ENCODE data around the gene HLCS. TPM values are rescaled to one million over a fixed set of nuclear protein-coding genes. Genes with fewer than 3 reads are reported as not detected.
A peak's percentile ranks its signal among the peaks of the same experiment; 100 is the strongest.

Gene HLCS
- polyA plus RNA-seq, 1 of the 3 experiments (the other 2 are of a cell fraction), result 13.0 TPM

GRCh38 chr21:36703123-36703522 lies 263.3 kb downstream of the HLCS start:
- DNase-seq, result no peak
- TF ChIP-seq MXI1 (IDR thresholded peaks at IDR 0.05; ENCODE audit: low read depth, low read length), result no peak
- H3K9me3 ChIP-seq, result no peaks in the 10 kb centered on the region
- no peaks in the 10 kb centered on the region for H3K9me2 ChIP-seq
- H3K4me3 ChIP-seq (ENCODE audit: low read depth in 2 of 2, low read length in 1 of 2), result no peak overlapping the region
- CTCF ChIA-PET, result interaction anchor here (1.2 to 1.5 kb wide), 3 partner anchors 198 to 972 kb away, joined by 3 to 5 read pairs (median 4); no protein-coding TSS in a partner anchor
- H3K36me3 ChIP-seq (replicated peaks in 1 of 2; ENCODE audit: control insufficient read depth in 1 of 2, insufficient read depth in 2 of 2, low read length in 1 of 2), result no peaks in the 10 kb centered on the region
- H3K27me3 ChIP-seq (ENCODE audit: insufficient read depth), result peaks cover 98% of the 10 kb centered on the region
- H3K27ac ChIP-seq (ENCODE audit: low read depth in 2 of 2, low read length in 1 of 2), result no peak overlapping the region
- no peaks in the 10 kb centered on the region for H3K79me2 ChIP-seq (ENCODE audit: insufficient read depth)
- no peak overlapping the region for H3K4me2 ChIP-seq
- no peak overlapping the region for H3K9ac ChIP-seq
- POLR2A ChIA-PET, result no interaction called here
- peaks cover 14% of the 10 kb centered on the region; the same call in 1 of the 2 replicates for H4K20me1 ChIP-seq (ENCODE audit: insufficient read depth)
- no peaks in the 10 kb centered on the region for H3F3A ChIP-seq (replicated peaks; ENCODE audit: insufficient read depth)
- H3K4me1 ChIP-seq (ENCODE audit: control insufficient read depth in 1 of 2, insufficient read depth in 2 of 2, low read depth in 1 of 2, low read length in 1 of 2), result peaks cover 0 to 6% of the 10 kb centered on the region in 2 experiments; a peak in 2 of 4 replicates
- WGBS (ENCODE audit: low lambda C conversion rate), result 40% methylated on average over 3 of the region's 3 CpGs
- no peak overlapping the region for H2AFZ ChIP-seq (ENCODE audit: low read depth)

- H3K27me3 ChIP-seq (ENCODE audit: insufficient read depth), result peaks cover 98% of the 10 kb centered on the region
- peaks cover 0 to 6% of the 10 kb centered on the region in 2 experiments; a peak in 2 of 4 replicates for H3K4me1 ChIP-seq (ENCODE audit: control insufficient read depth in 1 of 2, insufficient read depth in 2 of 2, low read depth in 1 of 2, low read length in 1 of 2)
- H3K27ac ChIP-seq (ENCODE audit: low read depth in 2 of 2, low read length in 1 of 2), result no peak overlapping the region
- H3K9me3 ChIP-seq, result no peaks in the 10 kb centered on the region
- no peaks in the 10 kb centered on the region for H3K9me2 ChIP-seq
- no peak overlapping the region for H2AFZ ChIP-seq (ENCODE audit: low read depth)
- ChIA-PET CTCF (interaction anchor here (1.3 to 1.5 kb wide), 2 partner anchors 197 to 972 kb away, joined by 3 to 5 read pairs; no protein-coding TSS in a partner anchor), POLR2A (no interaction called here)
- no peak overlapping the region for H3K4me2 ChIP-seq
- H3F3A ChIP-seq (replicated peaks; ENCODE audit: insufficient read depth), result no peaks in the 10 kb centered on the region
- DNase-seq, result no peak
- H3K4me3 ChIP-seq (ENCODE audit: low read depth in 2 of 2, low read length in 1 of 2), result no peak overlapping the region
- no peaks in the 10 kb centered on the region for H3K79me2 ChIP-seq (ENCODE audit: insufficient read depth)
- TF ChIP-seq EZH2phosphoT487 (IDR thresholded peaks at IDR 0.05; ENCODE audit: borderline replicate concordance, low read depth), result no peak
- TF ChIP-seq USF2 (IDR thresholded peaks at IDR 0.05; ENCODE audit: borderline replicate concordance, low read depth, low read length), result no peak
- peaks cover 14% of the 10 kb centered on the region; the same call in 1 of the 2 replicates for H4K20me1 ChIP-seq (ENCODE audit: insufficient read depth)
- no peaks in the 10 kb centered on the region for H3K36me3 ChIP-seq (replicated peaks in 1 of 2; ENCODE audit: control insufficient read depth in 1 of 2, insufficient read depth in 2 of 2, low read length in 1 of 2)
- 15% methylated on average over 6 of the region's 6 CpGs for WGBS (ENCODE audit: low lambda C conversion rate)
- no peak overlapping the region for H3K9ac ChIP-seq
Measured at GRCh38 chr21:36702622-36702968, 263.9 kb downstream of the HLCS start.

DNA sequence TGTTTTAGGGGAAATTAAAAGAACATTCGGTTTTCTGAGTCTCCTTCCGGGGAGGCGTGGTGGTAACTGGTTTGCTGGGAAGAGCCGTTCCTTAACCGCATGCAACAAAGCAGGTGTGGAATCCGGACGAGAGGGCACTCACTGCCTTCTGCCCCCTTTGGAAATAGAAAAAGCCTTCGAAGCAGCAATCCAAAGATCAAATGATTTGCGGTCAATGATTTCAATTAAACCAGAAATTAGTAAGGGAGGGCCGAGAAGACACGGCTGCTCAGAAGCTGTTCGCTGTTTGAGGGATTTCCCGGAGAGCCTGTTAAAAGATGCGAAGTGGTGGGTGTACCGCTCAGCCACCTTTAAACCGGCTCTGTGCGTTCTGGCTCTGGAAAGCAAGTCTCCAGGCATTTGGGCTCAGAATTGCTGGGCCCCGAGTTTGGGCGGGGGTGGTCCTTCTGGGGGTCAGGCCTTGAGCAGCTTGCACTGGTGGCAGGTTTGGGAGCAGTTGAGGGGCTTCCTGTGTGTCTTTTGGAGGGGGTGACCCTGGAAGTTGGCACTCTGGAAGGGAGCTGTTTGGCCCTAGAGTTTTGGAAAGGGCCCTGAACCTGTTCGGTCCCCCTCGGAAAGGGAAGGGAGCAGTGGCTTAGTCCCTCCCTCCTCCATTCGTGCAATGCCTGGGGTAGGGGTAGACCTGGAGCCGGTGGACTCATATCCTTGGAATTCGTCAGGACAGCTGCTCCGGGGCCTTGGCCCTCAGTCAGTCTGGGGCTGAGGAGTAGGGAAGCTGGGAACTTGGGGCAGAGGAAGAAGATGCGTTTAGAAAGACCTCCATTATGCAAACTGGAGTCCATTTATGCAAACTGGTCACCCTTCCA lies 264.5 kb downstream of the HLCS start:
- CTCF ChIA-PET, result interaction anchor here (1.3 to 1.5 kb wide), 2 partner anchors 197 to 973 kb away, joined by 3 to 5 read pairs; no protein-coding TSS in a partner anchor
- Histone ChIP-seq H3K36me3 (replicated peaks in 1 of 2; ENCODE audit: control insufficient read depth in 1 of 2, insufficient read depth in 2 of 2, low read length in 1 of 2) (no peaks in the 10 kb centered on the region), H3F3A (replicated peaks; ENCODE audit: insufficient read depth) (no peaks in the 10 kb centered on the region), H3K9me2 (no peaks in the 10 kb centered on the region), H4K20me1 (ENCODE audit: insufficient read depth) (peaks cover 15% of the 10 kb centered on the region; the same call in 1 of the 2 replicates), H3K4me2 (0 out of 2 replicates have a peak overlapping the region, but pooled peaks have one; percentile 19), H3K27me3 (ENCODE audit: insufficient read depth) (peaks cover 98% of the 10 kb centered on the region), H3K4me3 (ENCODE audit: low read depth in 2 of 2, low read length in 1 of 2) (no peak overlapping the region), H2AFZ (ENCODE audit: low read depth) (no peak overlapping the region), H3K79me2 (ENCODE audit: insufficient read depth) (no peaks in the 10 kb centered on the region), H3K9ac (no peak overlapping the region), H3K4me1 (ENCODE audit: control insufficient read depth in 1 of 2, insufficient read depth in 2 of 2, low read depth in 1 of 2, low read length in 1 of 2) (peaks cover 0 to 6% of the 10 kb centered on the region in 2 experiments; a peak in 2 of 4 replicates), H3K9me3 (no peaks in the 10 kb centered on the region), H3K27ac (ENCODE audit: low read depth in 2 of 2, low read length in 1 of 2) (no peak overlapping the region)
- WGBS (ENCODE audit: low lambda C conversion rate), result 10% methylated on average over 19 of the region's 26 CpGs
- POLR2A ChIA-PET, result no interaction called here
- DNase-seq, result no peak
- TF ChIP-seq, protein P1, sequence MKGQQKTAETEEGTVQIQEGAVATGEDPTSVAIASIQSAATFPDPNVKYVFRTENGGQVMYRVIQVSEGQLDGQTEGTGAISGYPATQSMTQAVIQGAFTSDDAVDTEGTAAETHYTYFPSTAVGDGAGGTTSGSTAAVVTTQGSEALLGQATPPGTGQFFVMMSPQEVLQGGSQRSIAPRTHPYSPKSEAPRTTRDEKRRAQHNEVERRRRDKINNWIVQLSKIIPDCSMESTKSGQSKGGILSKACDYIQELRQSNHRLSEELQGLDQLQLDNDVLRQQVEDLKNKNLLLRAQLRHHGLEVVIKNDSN (IDR thresholded peaks at IDR 0.05; ENCODE audit: borderline replicate concordance, low read depth), result no peak
- TF ChIP-seq REST (IDR thresholded peaks at IDR 0.05; ENCODE audit: low read depth, low read length), result no peak
- no peak for TF ChIP-seq FOXM1 (IDR thresholded peaks at IDR 0.05; ENCODE audit: low read depth)
- no peak for TF ChIP-seq TAF1 (IDR thresholded peaks at IDR 0.05; ENCODE audit: borderline replicate concordance, low read depth, low read length)
- no peak for TF ChIP-seq EP300 (IDR thresholded peaks at IDR 0.05; ENCODE audit: borderline replicate concordance in 1 of 2, low read depth in 1 of 2, low read length in 1 of 2)
- no peak for TF ChIP-seq FOSL2 (IDR thresholded peaks at IDR 0.05; ENCODE audit: borderline replicate concordance, low read depth)
- no peak for TF ChIP-seq MXI1 (IDR thresholded peaks at IDR 0.05; ENCODE audit: low read depth, low read length)
- no peak for TF ChIP-seq GABPA (IDR thresholded peaks at IDR 0.05; ENCODE audit: low read depth)
